WTC11 (cell line): ENCODE measurements around the gene TXNRD2. TPM values are rescaled to one million over a fixed set of nuclear protein-coding genes. Genes with fewer than 3 reads are reported as not detected.

Experiments used
- ATAC-seq: fragments of 200-7000 bp; cut with Tn5 transposase; 2 replicates; pipeline ENCODE4 v1.10.0; 2021; ENCODE audit warnings: mild to moderate bottlenecking, moderate library complexity
- CTCF ChIA-PET: fragments of 300-600 bp; sonication (Branson Sonifier 250); formaldehyde crosslinking; loops from one replicate; lab custom pipeline; 2021; ENCODE audit warnings: antibody characterized with exemption; lab: Charles Lee
- POLR2A ChIA-PET: fragments of 350-600 bp; sonication (Branson Sonifier 250); formaldehyde crosslinking; loops from one replicate; lab custom pipeline; 2021; ENCODE audit warnings: antibody characterized with exemption; lab: Charles Lee
- DNase-seq: peaks from one replicate; pipeline ENCODE4 v3.0.0; 2021; ENCODE audit warnings: low spot score
- H3K27ac Mint-ChIP-seq: 2 replicates; pipeline ENCODE4 v1.8.0; 2021; ENCODE audit warnings: mixed read lengths
- H3K27me3 Mint-ChIP-seq: 2 replicates; pipeline ENCODE4 v1.8.0; 2021; ENCODE audit warnings: low read depth, mild to moderate bottlenecking, moderate library complexity, mixed read lengths
- H3K36me3 Mint-ChIP-seq: 2 replicates; pipeline ENCODE4 v1.8.0; 2021; ENCODE audit warnings: mixed read lengths
- H3K4me1 Mint-ChIP-seq: 2 replicates; pipeline ENCODE4 v1.8.0; 2022; ENCODE audit warnings: mixed read lengths
- H3K4me3 Mint-ChIP-seq: 2 replicates; pipeline ENCODE4 v1.8.0; 2021; ENCODE audit warnings: mild to moderate bottlenecking, moderate library complexity, mixed read lengths
- H3K9me3 Mint-ChIP-seq: 2 replicates; pipeline ENCODE4 v1.8.0; 2021; ENCODE audit warnings: mixed read lengths
- AR ChIP-seq: fragments of 250-450 bp; sonication (Bioruptor Pico); IDR thresholded peaks from 2 replicates; pipeline ENCODE4 v1.9.0; 2021; ENCODE audit warnings: mild to moderate bottlenecking
- CREM ChIP-seq: sonication (generic); formaldehyde crosslinking; IDR thresholded peaks from 2 replicates; pipeline ENCODE4 v1.8.1; 2022; ENCODE audit warnings: mild to moderate bottlenecking, missing genetic modification reagents, moderate library complexity
- EMX1 ChIP-seq: fragments of 250-450 bp; sonication (Bioruptor Pico); IDR thresholded peaks from 2 replicates; pipeline ENCODE4 v1.8.0; 2021; ENCODE audit warnings: mild to moderate bottlenecking
- FOXP1 ChIP-seq: sonication (generic); formaldehyde crosslinking; IDR thresholded peaks from 2 replicates; pipeline ENCODE4 v1.8.0; 2022; ENCODE audit warnings: missing genetic modification reagents, mild to moderate bottlenecking, moderate library complexity, borderline replicate concordance
- GABPB1 ChIP-seq: sonication (generic); formaldehyde crosslinking; IDR thresholded peaks from 2 replicates; pipeline ENCODE4 v1.8.1; 2023; ENCODE audit warnings: mild to moderate bottlenecking, missing genetic modification reagents
- IRF1 ChIP-seq: sonication (generic); formaldehyde crosslinking; IDR thresholded peaks from 2 replicates; pipeline ENCODE4 v1.8.0; 2023; ENCODE audit warnings: missing genetic modification reagents
- RORB ChIP-seq: fragments of 250-450 bp; sonication (Bioruptor Pico); IDR thresholded peaks from 2 replicates; pipeline ENCODE4 v1.9.0; 2021; ENCODE audit warnings: mild to moderate bottlenecking
- SMAD3 ChIP-seq: sonication (generic); formaldehyde crosslinking; IDR thresholded peaks from 2 replicates; pipeline ENCODE4 v1.8.0; 2022; ENCODE audit warnings: missing genetic modification reagents, mild to moderate bottlenecking, borderline replicate concordance
- SMAD4 ChIP-seq: sonication (generic); formaldehyde crosslinking; IDR thresholded peaks from 2 replicates; pipeline ENCODE4 v1.8.0; 2022; ENCODE audit warnings: mild to moderate bottlenecking, missing genetic modification reagents
- SP1 ChIP-seq: sonication (generic); formaldehyde crosslinking; conservative IDR thresholded peaks from 2 replicates; pipeline ENCODE4 v1.8.1; 2022; ENCODE audit warnings: missing genetic modification reagents
- STAT6 ChIP-seq: sonication (generic); formaldehyde crosslinking; conservative IDR thresholded peaks from 2 replicates; pipeline ENCODE4 v1.8.1; 2023; ENCODE audit warnings: mild to moderate bottlenecking, low read depth, missing genetic modification reagents, moderate library complexity
- TEAD1 ChIP-seq: sonication (generic); formaldehyde crosslinking; IDR thresholded peaks from 2 replicates; pipeline ENCODE4 v1.8.0; 2022; ENCODE audit warnings: mild to moderate bottlenecking, missing genetic modification reagents
- TP53 ChIP-seq: sonication (generic); formaldehyde crosslinking; IDR thresholded peaks from 2 replicates; pipeline ENCODE4 v1.8.1; 2023; ENCODE audit warnings: mild to moderate bottlenecking, missing genetic modification reagents
- ZNF121 ChIP-seq: sonication (generic); formaldehyde crosslinking; IDR thresholded peaks from 2 replicates; pipeline ENCODE4 v1.8.0; 2023; ENCODE audit warnings: missing genetic modification reagents
- ZNF138 ChIP-seq: sonication (generic); formaldehyde crosslinking; conservative IDR thresholded peaks from 2 replicates; pipeline ENCODE4 v1.8.1; 2022; ENCODE audit warnings: mild to moderate bottlenecking, moderate library complexity, missing genetic modification reagents
- ZNF396 ChIP-seq: fragments of 250-450 bp; sonication (Bioruptor Pico); IDR thresholded peaks from 2 replicates; pipeline ENCODE4 v1.8.0; 2021; ENCODE audit warnings: mild to moderate bottlenecking, moderate library complexity, borderline replicate concordance
- ZNF425 ChIP-seq: fragments of 250-450 bp; sonication (Bioruptor Pico); conservative IDR thresholded peaks from 2 replicates; pipeline ENCODE4 v1.9.0; 2021; ENCODE audit warnings: mild to moderate bottlenecking
- total RNA-seq: library from RNA; stranded (reverse); gene quantifications from 3 replicates; pipeline ENCODE4 v1.2.3, GENCODE V29; 2021
- TF ChIP-seq, protein P1 (sequence below): sonication (generic); formaldehyde crosslinking; IDR thresholded peaks from 2 replicates; pipeline ENCODE4 v1.8.1; 2023; ENCODE audit warnings: mild to moderate bottlenecking, missing genetic modification reagents
- TF ChIP-seq, protein P2 (sequence below): sonication (generic); formaldehyde crosslinking; IDR thresholded peaks from 2 replicates; pipeline ENCODE4 v1.8.1; 2022; ENCODE audit warnings: low read depth, mild to moderate bottlenecking, moderate library complexity, missing genetic modification reagents, borderline replicate concordance
- TF ChIP-seq, protein P3 (sequence below): sonication (generic); formaldehyde crosslinking; IDR thresholded peaks from 2 replicates; pipeline ENCODE4 v1.8.0; 2023; ENCODE audit warnings: missing genetic modification reagents, mild to moderate bottlenecking, borderline replicate concordance

Gene TXNRD2
- total RNA-seq, 1 experiment from 2014 or later: 15.9 TPM

DNA sequence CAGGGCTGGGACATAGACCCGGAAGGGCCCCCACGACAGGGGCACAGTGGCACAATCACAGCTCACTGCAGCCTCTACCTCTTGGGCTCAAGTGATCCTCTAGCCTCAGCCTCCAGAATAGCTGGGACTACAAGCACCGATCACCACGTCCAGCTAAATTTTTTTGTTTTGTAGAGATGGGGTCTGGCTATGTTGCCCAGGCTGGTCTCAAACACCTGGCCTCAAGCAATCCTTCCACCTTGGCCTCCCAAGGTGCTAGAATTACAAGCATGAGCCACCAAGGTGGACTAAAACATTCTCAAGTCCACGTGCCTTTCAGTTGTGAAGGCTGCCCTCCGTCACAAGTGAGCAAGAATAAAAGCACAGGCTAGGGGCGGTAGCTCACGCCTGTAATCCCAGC, 10.1 kb downstream of the TXNRD2 start:
- no peak for DNase-seq
- CTCF ChIA-PET: interaction anchor here (0.7 kb wide), 1 partner anchor 239 kb away, joined by 4 read pairs; no protein-coding TSS in a partner anchor
- no peak for TF ChIP-seq ZNF138 (CRISPR knock-in tag)
- TF ChIP-seq SMAD3 (CRISPR knock-in tag): no peak
- TF ChIP-seq, protein P1, sequence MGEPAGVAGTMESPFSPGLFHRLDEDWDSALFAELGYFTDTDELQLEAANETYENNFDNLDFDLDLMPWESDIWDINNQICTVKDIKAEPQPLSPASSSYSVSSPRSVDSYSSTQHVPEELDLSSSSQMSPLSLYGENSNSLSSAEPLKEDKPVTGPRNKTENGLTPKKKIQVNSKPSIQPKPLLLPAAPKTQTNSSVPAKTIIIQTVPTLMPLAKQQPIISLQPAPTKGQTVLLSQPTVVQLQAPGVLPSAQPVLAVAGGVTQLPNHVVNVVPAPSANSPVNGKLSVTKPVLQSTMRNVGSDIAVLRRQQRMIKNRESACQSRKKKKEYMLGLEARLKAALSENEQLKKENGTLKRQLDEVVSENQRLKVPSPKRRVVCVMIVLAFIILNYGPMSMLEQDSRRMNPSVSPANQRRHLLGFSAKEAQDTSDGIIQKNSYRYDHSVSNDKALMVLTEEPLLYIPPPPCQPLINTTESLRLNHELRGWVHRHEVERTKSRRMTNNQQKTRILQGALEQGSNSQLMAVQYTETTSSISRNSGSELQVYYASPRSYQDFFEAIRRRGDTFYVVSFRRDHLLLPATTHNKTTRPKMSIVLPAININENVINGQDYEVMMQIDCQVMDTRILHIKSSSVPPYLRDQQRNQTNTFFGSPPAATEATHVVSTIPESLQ (CRISPR knock-in tag): no peak
- no peak for TF ChIP-seq SP1 (CRISPR knock-in tag)
- no peak for TF ChIP-seq ZNF396 (CRISPR knock-in tag)
- no peak for TF ChIP-seq AR (CRISPR knock-in tag)
- no peak for TF ChIP-seq CREM (CRISPR knock-in tag)
- TF ChIP-seq, protein P2, sequence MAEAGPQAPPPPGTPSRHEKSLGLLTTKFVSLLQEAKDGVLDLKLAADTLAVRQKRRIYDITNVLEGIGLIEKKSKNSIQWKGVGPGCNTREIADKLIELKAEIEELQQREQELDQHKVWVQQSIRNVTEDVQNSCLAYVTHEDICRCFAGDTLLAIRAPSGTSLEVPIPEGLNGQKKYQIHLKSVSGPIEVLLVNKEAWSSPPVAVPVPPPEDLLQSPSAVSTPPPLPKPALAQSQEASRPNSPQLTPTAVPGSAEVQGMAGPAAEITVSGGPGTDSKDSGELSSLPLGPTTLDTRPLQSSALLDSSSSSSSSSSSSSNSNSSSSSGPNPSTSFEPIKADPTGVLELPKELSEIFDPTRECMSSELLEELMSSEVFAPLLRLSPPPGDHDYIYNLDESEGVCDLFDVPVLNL (CRISPR knock-in tag): no peak
- TF ChIP-seq TEAD1: no peak
- TF ChIP-seq FOXP1: no peak
- TF ChIP-seq TP53 (CRISPR knock-in tag): no peak
- TF ChIP-seq RORB (CRISPR knock-in tag): no peak
- TF ChIP-seq SMAD4: no peak
- no peak for TF ChIP-seq EMX1 (CRISPR knock-in tag)
- TF ChIP-seq, protein P3, sequence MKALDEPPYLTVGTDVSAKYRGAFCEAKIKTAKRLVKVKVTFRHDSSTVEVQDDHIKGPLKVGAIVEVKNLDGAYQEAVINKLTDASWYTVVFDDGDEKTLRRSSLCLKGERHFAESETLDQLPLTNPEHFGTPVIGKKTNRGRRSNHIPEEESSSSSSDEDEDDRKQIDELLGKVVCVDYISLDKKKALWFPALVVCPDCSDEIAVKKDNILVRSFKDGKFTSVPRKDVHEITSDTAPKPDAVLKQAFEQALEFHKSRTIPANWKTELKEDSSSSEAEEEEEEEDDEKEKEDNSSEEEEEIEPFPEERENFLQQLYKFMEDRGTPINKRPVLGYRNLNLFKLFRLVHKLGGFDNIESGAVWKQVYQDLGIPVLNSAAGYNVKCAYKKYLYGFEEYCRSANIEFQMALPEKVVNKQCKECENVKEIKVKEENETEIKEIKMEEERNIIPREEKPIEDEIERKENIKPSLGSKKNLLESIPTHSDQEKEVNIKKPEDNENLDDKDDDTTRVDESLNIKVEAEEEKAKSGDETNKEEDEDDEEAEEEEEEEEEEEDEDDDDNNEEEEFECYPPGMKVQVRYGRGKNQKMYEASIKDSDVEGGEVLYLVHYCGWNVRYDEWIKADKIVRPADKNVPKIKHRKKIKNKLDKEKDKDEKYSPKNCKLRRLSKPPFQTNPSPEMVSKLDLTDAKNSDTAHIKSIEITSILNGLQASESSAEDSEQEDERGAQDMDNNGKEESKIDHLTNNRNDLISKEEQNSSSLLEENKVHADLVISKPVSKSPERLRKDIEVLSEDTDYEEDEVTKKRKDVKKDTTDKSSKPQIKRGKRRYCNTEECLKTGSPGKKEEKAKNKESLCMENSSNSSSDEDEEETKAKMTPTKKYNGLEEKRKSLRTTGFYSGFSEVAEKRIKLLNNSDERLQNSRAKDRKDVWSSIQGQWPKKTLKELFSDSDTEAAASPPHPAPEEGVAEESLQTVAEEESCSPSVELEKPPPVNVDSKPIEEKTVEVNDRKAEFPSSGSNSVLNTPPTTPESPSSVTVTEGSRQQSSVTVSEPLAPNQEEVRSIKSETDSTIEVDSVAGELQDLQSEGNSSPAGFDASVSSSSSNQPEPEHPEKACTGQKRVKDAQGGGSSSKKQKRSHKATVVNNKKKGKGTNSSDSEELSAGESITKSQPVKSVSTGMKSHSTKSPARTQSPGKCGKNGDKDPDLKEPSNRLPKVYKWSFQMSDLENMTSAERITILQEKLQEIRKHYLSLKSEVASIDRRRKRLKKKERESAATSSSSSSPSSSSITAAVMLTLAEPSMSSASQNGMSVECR (CRISPR knock-in tag): no peak
- TF ChIP-seq GABPB1: no peak
- no peak for TF ChIP-seq STAT6 (CRISPR knock-in tag)
- TF ChIP-seq ZNF425 (CRISPR knock-in tag): no peak
- TF ChIP-seq ZNF121 (CRISPR knock-in tag): no peak
- no peak for TF ChIP-seq IRF1 (CRISPR knock-in tag)

More for the DNA sequence above, 10.1 kb downstream of the TXNRD2 start:
- no peak for ATAC-seq
- Mint-ChIP-seq H3K27ac (no peak overlapping the region), H3K4me3 (no peak overlapping the region), H3K27me3 (peaks cover 4% of the 10 kb centered on the region), H3K4me1 (no peaks in the 10 kb centered on the region), H3K9me3 (peaks cover 19% of the 10 kb centered on the region), H3K36me3 (peaks cover 19% of the 10 kb centered on the region)
- POLR2A ChIA-PET: no interaction called here
